Measurements from ENCODE around the gene RFK.

RFK gene

DNA sequence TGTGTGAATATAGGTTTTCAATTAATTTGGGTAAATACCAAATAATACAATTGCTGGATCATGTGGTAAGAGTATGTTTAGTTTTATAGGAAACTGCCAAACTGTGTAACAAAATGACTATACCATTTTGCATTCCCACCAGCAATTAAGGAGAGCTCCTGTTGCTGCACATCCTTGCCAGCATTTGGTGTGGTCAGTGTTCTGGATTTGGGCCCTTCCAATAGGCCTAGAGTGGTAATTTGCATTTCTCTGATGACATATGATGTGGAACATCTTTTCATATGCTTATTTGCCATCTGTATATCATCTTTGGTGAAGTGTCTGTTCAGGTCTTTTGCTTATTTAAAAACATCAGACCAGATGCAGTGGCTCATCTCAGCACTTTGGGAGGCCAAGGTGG, 11.6 kb upstream of the RFK start:
- DNase-seq = no peak

DNA sequence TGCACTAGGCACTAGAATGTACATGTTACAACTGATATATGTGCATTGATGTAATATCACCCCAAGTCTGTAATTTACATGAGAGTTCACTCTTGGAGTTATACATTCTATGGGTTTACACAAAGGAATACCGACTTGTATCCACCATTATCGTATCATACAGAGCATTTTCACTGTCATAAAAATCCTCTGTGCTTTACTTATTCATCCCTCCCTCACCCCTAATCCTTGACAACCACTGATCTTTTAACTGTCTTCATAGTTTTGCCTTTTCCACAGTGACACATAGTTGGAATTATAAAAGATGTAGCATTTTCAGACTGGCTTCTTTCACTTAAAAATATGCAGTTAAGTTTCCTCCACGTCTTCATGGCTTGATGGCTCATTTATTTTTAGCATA, 11.1 kb upstream of the RFK start:
- no peak for DNase-seq

DNA sequence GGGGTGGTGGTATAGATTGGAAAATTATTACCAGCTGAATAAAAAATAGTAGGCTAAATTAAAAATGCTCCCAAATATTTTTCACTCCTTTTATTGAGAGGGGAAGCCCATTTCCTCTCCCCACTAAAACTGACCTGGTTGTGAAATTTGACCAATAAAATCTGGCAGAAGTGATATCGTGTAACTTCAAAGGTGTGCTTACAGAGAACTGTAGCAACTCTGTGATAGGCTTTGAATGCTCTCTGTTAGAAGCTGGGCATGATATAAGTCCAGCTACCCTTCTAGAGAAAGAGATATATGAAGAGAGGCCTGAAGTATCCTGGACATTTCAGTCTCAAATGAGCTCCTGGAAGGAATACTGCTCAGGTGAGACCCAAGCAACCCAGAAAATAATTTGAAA, 10.2 kb upstream of the RFK start:
- no peak for DNase-seq

DNA sequence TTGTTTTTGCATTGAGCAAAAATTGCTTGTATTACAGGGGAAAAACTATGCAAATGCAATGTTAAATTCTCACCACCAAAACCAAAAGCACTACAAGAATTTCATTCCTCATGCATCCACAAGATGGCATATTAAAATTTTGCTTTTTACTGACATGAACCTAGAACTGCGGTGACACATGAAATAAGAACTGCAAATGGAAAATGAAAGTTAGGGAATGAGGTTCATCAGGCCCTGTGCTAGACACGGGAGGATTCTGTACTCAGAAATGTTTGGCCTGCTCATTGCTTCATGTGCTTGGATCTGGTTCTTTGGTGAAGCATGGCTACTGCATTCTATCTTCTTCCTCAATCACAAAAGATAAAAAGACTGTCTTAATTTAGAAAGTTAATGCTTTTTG, 9.1 kb upstream of the RFK start:
- peak; percentile 86 to 89 for DNase-seq

DNA sequence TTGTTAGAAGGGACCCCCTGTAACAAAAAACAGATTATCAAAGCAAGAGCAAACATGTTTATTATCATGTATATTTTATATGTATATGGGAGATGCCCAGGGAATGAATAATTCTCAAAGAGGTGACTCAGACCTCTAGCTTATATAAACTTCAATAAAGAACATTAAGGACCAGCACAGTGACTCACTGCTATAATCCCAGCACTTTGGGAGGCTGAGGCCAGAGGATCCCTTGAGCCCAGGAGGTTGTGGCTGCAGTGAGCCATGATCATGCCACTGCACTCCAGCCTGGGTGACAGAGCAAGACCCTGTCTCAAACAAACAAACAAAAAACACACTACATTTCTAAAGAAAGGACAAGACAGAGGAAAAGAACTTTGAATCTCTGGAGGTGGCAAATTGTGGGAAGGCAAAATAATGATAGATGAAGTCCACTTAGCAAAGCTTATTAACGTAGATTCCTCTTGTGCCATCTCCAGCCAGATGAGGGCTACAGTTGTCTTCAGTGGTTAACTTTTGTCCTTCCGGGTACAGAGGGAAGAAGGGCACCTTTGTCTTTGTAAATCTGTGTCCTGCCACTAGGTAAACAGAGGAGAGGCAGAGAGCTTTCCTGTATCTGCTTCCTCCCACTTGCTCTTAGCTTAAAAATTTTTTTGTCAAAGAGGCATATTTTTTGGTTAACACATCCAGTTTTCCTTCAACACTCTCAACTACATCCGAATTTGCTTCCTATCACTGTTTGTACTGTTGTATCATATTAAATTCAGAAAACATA, 7.5 kb upstream of the RFK start:
- no peak for DNase-seq

DNA sequence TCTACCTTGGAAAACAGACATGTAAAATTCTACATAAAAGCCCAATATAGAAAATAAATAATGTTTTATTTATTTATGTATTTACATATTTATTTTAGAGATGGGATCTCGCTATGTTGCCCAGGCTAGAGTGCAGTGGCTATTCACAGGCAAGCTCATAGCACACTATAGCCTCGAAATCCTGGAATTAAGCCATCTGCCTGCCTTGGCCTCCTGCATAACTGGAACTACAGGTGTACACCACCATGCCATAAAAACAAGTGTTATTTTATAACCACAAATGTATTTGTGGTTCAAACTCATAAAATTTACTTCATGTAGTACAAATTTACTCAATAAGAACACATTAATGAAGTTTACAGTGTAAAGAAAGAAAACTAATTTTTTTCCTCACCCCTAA, 7.0 kb upstream of the RFK start:
- DNase-seq = no peak

DNA sequence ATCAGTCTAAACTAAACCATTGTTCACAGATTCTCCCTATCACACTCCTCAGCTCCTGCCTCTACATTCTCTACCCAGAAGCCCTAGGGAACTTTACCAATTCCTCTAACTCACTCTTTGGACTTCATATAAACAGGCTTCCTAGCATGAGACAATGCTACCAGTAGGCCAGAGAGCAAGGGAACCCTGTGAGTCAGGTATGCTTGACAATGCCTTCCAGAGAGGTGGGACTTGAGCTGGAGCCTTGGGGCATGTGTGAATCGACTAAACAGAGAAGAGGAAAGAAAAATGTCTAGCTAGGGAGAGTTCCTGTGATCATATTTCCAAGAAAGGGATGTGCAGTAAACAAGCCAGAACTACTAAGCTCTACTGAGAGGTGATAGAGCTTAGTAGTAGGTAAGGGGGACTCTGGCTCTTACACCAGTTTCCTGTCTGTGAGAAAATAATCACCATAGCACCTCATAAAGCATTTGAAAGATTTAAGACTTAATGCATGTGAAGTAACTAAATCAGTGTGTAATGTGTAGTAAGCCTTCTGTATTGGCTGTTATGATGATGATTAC, 6.4 kb upstream of the RFK start:
- no peak for DNase-seq

DNA sequence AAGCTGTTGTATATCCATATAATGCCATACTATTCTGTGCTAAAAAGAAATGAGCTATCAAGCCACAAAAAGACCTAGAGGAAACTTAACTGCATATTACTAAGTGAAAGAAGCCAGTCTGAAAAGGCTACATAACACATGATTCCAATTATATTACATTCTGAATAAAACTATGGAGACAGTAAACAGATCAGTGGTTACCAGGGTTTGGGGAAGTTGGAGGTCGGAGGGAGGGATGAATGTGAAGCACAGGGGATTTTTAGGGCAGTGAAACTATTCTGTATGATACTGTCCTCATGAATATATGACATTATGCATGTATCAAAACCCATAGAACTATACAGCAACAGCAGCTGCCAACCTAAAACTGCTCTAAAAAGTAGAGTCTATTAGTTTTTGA, 5.6 kb upstream of the RFK start:
- no peak for DNase-seq

DNA sequence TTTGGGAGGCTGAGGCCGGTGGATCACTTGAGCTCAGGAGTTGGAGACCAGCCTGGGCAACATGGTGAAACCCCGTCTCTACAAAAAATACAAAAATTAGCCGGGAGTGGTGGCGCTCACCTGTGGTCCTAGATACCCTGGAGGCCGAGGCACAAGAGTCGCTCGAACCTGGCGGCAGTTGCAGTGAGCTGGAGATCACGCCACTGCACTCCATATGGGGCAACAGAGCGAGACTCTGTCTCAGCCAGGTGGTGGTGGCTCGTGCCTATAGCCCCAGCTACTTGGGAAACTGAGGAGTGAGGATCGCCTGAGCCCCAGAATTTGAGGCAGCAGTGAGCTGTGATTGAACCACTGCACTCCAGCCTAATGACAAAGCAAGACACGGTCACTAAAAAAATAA, 2.4 kb upstream of the RFK start:
- no peak for DNase-seq

DNA sequence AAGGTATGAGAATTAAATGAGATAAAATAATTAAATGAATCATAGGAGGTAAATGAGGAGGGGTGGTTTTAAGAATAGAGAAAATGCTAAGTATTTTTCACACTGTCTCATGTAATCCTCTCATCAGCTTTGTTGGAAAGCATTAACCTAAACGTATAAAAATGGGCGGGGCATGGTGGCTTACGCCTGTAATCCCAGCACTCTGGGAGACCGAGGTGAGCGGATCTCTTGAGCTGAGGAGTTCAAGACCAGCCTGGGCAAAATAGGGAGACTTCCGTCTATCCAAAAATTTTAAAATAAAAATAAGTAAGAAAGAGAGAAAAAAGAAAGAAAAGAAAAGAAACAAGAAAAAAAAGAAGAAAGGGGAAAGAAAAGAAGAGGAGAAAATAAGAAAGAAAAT, 1.9 kb upstream of the RFK start:
- DNase-seq = no peak

DNA sequence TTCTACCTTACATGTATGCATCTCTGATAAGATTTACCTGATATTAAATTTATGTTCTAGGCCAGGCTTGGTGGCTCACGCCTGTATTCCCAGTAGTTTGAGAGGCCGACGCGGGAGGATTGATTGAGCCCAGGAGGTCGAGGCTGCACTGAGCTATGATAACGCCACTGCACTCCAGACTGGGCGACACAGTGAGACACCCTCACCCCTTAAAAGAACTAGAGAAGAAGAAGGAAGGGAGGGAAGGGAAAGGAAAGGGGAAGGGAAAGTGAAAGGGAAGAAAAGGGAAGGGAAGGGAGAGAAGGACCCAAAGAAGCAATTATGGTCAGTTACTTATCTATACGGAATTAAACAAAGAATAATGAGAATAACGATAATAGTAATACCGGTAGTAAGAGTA, 1.2 kb upstream of the RFK start:
- DNase-seq = no peak

DNA sequence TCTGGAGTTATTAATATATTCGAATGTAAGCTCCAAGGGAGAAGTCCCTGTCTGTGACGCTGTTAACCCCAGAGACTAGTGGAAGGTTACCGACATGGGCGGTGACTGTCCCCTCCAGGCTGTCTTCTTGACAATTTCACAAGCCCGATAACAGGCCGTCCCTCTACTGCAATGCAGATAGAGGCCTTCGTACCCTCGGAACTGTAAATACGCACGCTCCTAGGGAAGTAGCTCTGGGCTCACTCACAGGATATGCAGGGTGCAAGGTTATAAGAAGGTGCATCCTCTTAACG, 680 bp upstream of the RFK start:
- peak; percentile 89 to 90 for DNase-seq

DNA sequence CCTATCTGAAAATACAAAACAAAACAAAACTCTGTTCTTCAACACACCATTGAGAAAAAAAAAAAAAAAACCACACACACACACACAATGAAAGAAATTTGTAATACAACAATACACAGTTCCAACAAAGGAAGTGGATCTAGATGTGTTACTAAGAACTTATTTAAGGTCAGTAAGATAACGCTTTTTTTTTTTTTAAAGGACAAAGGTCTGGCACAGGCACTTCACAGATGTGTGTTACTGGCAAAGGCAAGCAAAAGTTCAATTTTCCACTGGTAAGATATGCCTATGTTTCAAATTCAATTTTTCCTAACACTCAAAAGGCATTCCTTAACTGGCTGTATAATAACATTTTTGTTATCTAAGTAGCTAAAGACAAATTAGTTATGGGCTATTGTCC, 3.6 kb downstream of the RFK start:
- no peak for DNase-seq

DNA sequence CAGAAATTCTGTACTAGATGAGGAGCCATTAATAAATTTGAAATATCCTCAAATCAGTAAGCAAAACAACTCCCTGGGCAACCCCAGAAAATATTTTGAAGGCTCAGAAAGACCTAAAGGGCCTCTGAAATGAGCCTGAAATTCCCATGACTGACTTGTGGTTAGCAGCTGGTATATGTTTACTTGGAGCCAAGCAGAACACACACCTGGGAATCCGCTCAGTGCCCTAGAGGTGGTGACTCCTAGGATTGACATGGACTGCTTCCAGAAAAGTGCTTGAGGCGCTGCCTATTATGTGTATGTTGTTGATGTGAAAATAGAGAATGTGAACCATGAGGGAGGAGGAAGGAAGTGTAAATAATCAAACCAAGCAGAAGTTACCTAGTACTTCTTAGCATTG, 14.7 kb downstream of the RFK start:
- no peak for DNase-seq

DNA sequence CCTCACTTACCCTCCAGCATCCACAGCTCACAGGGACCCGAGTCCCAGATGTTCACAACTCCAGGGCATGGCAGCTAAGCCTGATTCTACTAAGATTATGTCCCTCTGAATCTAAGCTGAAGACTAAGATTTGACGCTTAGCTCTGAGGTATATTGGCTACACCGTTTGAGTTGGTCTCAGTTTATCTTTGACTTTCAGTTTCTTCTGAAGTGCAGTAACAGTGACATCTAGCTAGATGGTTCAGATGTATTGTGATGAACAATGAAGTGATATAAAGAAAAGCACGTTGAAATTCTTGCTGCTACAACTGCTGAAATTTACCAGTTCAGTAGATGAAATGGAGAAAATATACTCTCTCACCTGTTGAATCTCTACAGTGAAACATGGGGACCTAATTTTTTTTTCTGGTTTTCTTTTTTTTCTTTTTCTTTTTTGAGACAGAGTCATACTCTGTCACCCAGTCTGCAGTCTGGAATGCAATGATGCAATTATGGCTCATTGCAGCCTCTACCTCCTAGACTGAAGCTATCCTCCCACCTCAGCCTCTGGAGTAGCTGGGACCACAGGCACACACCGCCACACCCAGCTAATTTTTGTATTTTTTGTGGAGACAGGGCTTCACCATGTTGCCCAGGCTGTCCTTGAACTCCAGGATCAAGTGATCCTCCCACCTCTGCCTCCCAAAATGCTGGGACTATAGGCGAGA, 15.7 kb downstream of the RFK start:
- no peak for DNase-seq

DNA sequence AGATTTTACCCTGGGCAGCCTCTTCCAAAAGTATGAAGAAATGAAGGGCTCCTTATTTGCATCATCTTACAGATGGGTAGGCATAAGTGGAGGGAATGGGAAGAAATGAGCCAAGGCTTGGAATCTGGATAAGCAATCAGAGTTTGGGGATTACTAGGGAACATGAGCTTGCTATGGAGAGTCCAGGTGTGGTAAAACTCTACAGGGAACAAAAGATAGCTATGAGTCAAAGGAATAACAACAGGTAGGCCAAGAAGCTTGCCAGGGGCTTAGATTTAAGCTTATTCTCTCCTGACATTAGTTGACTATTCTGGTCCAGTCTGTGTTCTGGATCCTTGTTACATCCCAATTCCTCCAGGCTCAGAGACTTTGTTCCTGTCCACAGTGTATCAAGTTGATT, 16.4 kb downstream of the RFK start:
- no peak for DNase-seq

DNA sequence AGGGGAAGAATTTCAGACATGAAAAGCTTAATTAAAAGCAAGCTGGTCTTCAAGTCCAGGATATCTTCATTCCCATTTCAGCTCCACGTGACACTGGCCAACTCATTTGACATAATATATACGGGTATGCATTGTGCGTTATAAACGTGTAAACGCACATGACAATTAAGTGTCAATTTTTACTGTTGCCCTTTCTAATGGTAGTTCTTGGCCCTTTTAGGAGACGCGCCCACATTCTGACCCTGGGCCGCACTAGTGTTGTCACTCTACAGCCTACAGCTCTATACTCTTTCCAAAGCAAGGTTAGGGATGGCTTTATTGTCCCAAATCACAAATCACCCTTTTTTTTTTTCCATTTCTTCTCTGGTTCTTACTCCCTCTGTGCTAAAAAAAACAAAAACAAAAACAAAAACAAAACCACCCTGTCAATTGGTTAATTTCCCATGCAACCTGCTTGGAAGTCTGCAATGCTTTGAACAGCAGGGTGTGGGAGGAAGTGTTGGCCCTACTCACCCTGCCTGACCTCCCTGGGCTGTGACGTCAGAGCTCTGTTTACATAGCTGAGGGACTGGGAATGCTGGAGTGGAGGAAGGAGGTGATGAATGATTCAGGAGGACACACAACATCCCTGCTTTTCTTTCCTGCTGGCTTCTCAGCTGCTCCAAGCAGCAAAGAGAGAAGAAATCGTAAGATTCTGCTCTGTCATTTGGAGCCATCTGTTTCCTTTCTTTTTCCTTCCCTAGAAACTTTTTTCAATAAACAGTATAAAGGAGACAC, 19.3 kb downstream of the RFK start:
- no peak for DNase-seq

DNA sequence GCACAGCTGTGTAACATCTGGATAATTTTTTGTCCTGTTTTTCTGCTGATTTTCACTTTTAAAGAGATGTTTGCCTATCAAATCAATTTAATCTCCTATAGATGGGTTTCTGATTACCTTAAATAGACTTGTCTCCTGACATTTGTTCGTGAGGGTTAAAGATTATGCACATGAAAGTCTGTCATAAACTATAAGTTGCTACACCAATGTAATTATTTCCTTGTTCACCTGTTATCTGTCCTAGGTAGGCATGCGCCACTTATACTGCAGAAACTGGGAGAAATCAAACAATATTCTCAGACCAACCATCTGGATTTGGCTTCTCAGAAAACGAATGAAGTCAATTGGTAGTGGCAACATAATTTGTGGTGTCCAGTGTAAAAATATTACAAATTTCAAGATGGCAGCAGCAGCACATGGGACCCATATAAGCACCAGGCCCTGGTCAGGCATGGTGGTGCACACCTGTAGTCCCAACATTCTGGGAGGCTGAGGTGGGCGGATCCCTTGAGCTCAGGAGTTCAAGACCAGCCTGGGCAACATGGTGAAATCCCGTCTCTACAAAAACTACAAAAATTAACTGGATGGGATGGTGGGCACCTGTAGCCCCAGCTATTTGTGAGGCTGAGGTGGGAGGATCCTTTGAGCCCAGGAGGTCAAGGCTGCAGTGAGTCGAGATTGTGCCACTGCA, 20.3 kb downstream of the RFK start:
- DNase-seq = no peak

DNA sequence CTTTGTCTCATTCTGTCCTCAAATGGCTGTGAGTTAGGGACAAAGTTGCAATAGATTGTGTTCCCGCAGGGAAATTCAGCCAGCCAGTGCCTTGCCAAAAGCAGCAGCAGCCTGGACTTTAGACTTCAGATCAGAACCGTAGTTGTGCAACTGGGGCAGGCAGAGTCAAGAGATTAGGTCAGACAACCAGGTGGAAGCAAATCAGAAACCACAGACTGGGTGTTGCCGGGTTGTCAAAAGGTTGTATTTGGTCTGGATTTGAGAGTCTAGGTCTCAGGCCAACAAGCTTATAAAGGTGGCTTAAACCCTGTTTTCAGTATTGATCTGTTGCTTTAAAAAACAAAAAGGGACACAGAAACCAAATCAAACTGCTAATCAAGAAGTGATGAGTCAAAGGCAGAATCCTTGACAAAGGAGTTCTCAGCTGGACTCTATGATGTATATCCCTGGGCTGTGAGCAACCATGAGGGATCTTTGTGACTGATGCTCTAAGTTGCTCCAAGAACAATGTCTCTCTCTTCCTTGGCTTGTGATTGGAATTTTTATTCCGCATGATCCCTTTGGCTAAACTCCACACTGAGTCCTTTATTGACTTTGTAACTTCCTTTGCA, 20.9 kb downstream of the RFK start:
- DNase-seq = no peak

DNA sequence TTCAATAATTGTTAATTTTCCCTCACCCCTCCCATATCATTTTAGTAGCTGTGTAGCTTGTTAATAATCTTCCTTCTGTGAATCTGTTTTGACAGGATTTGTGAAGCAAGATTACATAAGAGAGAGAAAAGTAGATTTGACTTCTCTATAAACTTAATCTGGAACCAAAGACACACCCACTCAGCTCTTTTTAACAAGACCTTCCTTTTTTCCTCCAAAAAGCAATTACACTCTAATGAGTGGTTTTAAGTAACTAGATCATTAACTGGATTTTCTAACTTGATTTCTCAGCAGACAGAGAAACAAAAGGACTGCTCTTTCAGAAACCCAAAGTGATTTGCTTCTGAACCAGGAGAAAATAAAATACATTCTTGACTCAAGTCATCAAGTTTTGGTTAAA, 21.9 kb downstream of the RFK start:
- DNase-seq = no peak

DNA sequence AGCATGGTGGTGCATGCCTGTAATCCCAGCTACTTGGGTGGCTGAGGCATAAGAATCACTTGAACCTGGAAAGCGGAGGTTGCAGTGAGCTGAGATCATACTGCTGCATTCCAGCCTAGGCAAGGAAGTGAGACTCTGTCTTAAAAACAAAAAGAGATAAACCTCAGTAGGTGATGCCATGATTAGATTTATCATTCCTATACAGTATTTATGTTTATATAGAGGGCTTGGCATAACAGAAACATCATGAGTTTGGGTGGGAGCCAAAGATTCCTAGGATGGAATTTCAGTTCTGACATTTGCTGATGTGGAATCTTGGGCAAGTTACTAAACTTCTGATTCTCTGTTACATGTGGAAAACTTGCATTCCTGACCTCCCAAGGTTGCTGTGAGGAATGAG, 22.3 kb downstream of the RFK start:
- no peak for DNase-seq

DNA sequence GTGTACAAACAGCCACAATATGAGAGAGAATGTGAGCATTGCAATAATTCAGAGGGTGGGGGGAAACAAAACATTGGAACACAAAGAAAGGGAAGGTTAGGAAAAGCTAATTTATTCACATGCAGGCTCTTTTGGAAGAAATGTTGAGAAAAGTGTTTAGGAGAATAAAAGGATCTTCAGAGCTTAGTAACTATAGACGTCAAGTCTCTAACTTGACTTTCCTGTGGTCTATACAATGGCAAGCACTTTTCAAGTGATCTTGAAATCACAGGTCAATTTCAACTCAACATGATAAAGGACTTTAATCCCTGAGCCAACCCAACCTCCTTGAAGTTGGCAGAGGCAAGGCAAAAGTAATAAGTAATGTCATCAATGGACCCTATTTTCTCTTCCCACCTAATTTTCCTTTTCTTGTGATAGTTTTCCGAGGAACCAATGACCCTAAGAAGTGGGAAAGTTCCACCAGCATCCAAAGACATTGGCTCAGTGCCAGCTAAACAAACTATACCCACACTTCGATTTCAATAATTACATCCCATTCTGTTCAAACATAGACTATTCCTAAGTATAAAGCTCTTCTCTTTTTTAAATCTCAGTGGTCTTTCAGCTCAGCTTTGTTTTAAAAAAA, 23.7 kb downstream of the RFK start:
- no peak for DNase-seq
